Measurements from ENCODE around the gene NUAK1.

The NUAK1 gene

GRCh38 chr12:106027911-106028310 lies 110.8 kb downstream of the NUAK1 start:
- in situ Hi-C loops (cut with HindIII; ENCODE audit: low pct_ligation_motif_present, low sequenced_read_pairs) = no loop called here
- Histone ChIP-seq H3K27me3 (replicated peaks) (no peaks in the 10 kb centered on the region), H3K4me3 (ENCODE audit: low read depth, low read length) (no peak overlapping the region), H3K27ac (no peak overlapping the region), H3K36me3 (replicated peaks) (no peaks in the 10 kb centered on the region)
- DNase-seq = no peak
- TF ChIP-seq, protein P1, sequence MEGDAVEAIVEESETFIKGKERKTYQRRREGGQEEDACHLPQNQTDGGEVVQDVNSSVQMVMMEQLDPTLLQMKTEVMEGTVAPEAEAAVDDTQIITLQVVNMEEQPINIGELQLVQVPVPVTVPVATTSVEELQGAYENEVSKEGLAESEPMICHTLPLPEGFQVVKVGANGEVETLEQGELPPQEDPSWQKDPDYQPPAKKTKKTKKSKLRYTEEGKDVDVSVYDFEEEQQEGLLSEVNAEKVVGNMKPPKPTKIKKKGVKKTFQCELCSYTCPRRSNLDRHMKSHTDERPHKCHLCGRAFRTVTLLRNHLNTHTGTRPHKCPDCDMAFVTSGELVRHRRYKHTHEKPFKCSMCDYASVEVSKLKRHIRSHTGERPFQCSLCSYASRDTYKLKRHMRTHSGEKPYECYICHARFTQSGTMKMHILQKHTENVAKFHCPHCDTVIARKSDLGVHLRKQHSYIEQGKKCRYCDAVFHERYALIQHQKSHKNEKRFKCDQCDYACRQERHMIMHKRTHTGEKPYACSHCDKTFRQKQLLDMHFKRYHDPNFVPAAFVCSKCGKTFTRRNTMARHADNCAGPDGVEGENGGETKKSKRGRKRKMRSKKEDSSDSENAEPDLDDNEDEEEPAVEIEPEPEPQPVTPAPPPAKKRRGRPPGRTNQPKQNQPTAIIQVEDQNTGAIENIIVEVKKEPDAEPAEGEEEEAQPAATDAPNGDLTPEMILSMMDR (IDR thresholded peaks at IDR 0.05; ENCODE audit: low read depth, low read length, missing control alignments) = no peak

DNA sequence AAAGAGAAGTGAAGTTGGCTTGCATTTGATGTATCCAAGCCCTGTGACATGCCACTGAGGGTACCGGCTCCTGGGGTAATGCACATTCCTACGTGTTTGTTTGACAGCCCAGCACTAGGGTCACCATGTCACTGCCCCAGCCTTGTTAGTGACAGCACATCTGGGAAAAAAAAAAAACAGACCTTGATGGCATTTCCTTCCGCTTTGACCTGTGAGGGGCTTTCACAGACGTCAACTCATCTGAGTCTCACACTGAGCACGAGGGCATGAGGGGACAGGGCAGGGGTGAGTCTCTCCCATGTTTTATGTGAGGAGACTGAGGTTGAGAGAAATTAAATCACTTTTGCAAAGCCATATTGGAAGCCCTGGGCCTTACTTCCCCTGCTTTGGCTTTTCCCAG lies 111.5 kb downstream of the NUAK1 start:
- Histone ChIP-seq H3K36me3 (replicated peaks) (no peaks in the 10 kb centered on the region), H3K4me3 (ENCODE audit: low read depth, low read length) (no peak overlapping the region), H3K27ac (no peak overlapping the region), H3K27me3 (replicated peaks) (no peaks in the 10 kb centered on the region)
- in situ Hi-C loops (cut with HindIII; ENCODE audit: low pct_ligation_motif_present, low sequenced_read_pairs) = no loop called here
- DNase-seq = no peak
- TF ChIP-seq, protein P1 (IDR thresholded peaks at IDR 0.05; ENCODE audit: low read depth, low read length, missing control alignments) = no peak

- no peak overlapping the region for H3K27ac ChIP-seq
- no peaks in the 10 kb centered on the region for H3K27me3 ChIP-seq (replicated peaks)
- no peaks in the 10 kb centered on the region for H3K36me3 ChIP-seq (replicated peaks)
- in situ Hi-C loops (cut with HindIII; ENCODE audit: low pct_ligation_motif_present, low sequenced_read_pairs) = no loop called here
- DNase-seq = no peak
- TF ChIP-seq, protein P1 (IDR thresholded peaks at IDR 0.05; ENCODE audit: low read depth, low read length, missing control alignments) = no peak
- no peak overlapping the region for H3K4me3 ChIP-seq (ENCODE audit: low read depth, low read length)
Observed at GRCh38 chr12:106025129-106025528, 113.6 kb downstream of the NUAK1 start.

- DNase-seq = no peak
- Histone ChIP-seq H3K36me3 (replicated peaks) (no peaks in the 10 kb centered on the region), H3K27ac (no peak overlapping the region), H3K27me3 (replicated peaks) (no peaks in the 10 kb centered on the region), H3K4me3 (ENCODE audit: low read depth, low read length) (no peak overlapping the region)
- TF ChIP-seq, protein P1 (IDR thresholded peaks at IDR 0.05; ENCODE audit: low read depth, low read length, missing control alignments) = no peak
- in situ Hi-C loops (cut with HindIII; ENCODE audit: low pct_ligation_motif_present, low sequenced_read_pairs) = no loop called here
Observed at GRCh38 chr12:106023039-106023438, 115.7 kb downstream of the NUAK1 start.

DNA sequence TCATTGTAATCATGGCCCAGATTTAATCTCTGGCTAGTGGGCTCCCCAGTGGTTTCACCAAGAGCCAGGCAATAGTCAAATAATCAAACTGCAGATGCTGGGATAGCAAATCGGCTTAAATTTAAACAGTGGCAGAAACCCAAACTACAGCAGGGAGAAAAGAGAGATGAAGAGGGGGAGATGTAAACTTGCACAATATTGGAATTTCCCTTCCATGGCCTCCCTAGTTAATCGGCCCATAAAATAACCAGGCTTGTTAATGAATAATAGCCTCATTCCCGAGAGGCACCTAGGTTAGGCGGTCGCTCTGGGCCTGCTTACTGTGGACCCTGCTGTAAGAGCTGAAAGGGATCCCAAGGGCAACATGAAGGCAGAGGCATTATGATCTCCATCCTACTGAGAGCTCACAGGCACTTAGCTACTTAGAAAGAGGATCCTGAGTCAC lies 116.2 kb downstream of the NUAK1 start:
- H3K27me3 ChIP-seq (replicated peaks) = no peaks in the 10 kb centered on the region
- in situ Hi-C loops (cut with HindIII; ENCODE audit: low pct_ligation_motif_present, low sequenced_read_pairs) = no loop called here
- no peaks in the 10 kb centered on the region for H3K36me3 ChIP-seq (replicated peaks)
- TF ChIP-seq, protein P1 (IDR thresholded peaks at IDR 0.05; ENCODE audit: low read depth, low read length, missing control alignments) = no peak
- DNase-seq = no peak
- no peak overlapping the region for H3K27ac ChIP-seq
- no peak overlapping the region for H3K4me3 ChIP-seq (ENCODE audit: low read depth, low read length)

- in situ Hi-C loops (cut with HindIII; ENCODE audit: low pct_ligation_motif_present, low sequenced_read_pairs) = no loop called here
- Histone ChIP-seq H3K4me3 (ENCODE audit: low read depth, low read length) (no peak overlapping the region), H3K27ac (no peak overlapping the region), H3K36me3 (replicated peaks) (no peaks in the 10 kb centered on the region), H3K27me3 (replicated peaks) (no peaks in the 10 kb centered on the region)
- no peak for DNase-seq
- TF ChIP-seq, protein P1 (IDR thresholded peaks at IDR 0.05; ENCODE audit: low read depth, low read length, missing control alignments) = no peak
Observed at GRCh38 chr12:106021516-106021915, 117.2 kb downstream of the NUAK1 start.

Data from brain microvascular endothelial cell (primary cell).